ENCODE data around the gene ITPR2.

DNA sequence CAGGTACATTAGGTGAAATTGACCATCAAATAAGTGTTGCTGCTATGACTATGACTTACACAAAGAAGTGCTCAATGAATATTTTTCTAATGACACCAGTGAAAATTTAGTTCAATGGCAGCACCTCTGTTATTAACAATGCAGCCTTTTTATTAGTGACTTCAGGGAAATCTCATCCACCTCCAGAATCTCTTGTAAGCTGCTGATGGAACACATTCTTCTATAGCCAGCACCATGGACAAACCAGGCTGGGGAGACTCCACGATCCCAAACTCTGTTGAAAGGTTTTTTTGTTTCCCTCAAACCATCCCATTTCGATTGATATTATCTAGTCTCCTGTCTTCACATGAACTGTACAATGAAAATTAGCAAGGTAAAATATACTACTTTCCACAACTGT is 265.9 kb downstream of the ITPR2 start:
- TF ChIP-seq FOXM1 (IDR thresholded peaks at IDR 0.05; ENCODE audit: borderline replicate concordance) (no peak), HDGF (IDR thresholded peaks at IDR 0.05; ENCODE audit: borderline replicate concordance) (no peak), ZNF384 (IDR thresholded peaks at IDR 0.05) (no peak), L3MBTL2 (conservative IDR thresholded peaks at IDR 0.05) (no peak), BHLHE40 (IDR thresholded peaks at IDR 0.05; ENCODE audit: borderline replicate concordance) (no peak), TARDBP (IDR thresholded peaks at IDR 0.05) (no peak), NFRKB (IDR thresholded peaks at IDR 0.05) (no peak)
